Measurements from ENCODE around the gene BAZ1B. TPM values are rescaled to one million over a fixed set of nuclear protein-coding genes. Genes with fewer than 3 reads are reported as not detected.

BAZ1B gene
- total and polyA plus RNA-seq, 9 of the 15 experiments (the other 6 are each of a cell fraction or from before 2014, with no cell fraction given) = 15.0 to 134 (median 79.5) TPM

- TF ChIP-seq DPF2 (IDR thresholded peaks at IDR 0.05) = peak; percentile 75
- TF ChIP-seq ZFP36 (IDR thresholded peaks at IDR 0.05; ENCODE audit: low read depth, low read length, partially characterized antibody) = no peak
- no peak for TF ChIP-seq ZBTB2 (IDR thresholded peaks at IDR 0.05)
- peak; percentile 70 for TF ChIP-seq ZNF316 (IDR thresholded peaks at IDR 0.05)
- TF ChIP-seq ATF4 (CRISPR knock-in tag; IDR thresholded peaks at IDR 0.05) = no peak
- TF ChIP-seq CHD2 (IDR thresholded peaks at IDR 0.05; ENCODE audit: low read depth, low read length) = no peak
- peak; percentile 75; the same call in 1 of the 2 replicates for TF ChIP-seq JUND (IDR thresholded peaks at IDR 0.05; ENCODE audit: borderline replicate concordance, low read depth, low read length)
- peak; percentile 79; the same call in 2 of the 3 replicates for TF ChIP-seq JUND (tag; IDR thresholded peaks at IDR 0.05; ENCODE audit: borderline replicate concordance, low read depth, low read length)
- no peak for TF ChIP-seq ZNF408 (CRISPR knock-in tag; IDR thresholded peaks at IDR 0.05; ENCODE audit: low read depth)
- TF ChIP-seq CEBPG (CRISPR knock-in tag; IDR thresholded peaks at IDR 0.05) = peak; percentile 52; the same call in 1 of the 2 replicates
- TF ChIP-seq CEBPG (tag; conservative IDR thresholded peaks at IDR 0.05 in 1 of 2, IDR thresholded peaks at IDR 0.05 in 1 of 2) = no peak
- TF ChIP-seq ELK3 (CRISPR knock-in tag; IDR thresholded peaks at IDR 0.05) = no peak
- peak; percentile 64 for TF ChIP-seq C11orf30 (IDR thresholded peaks at IDR 0.05; ENCODE audit: low read depth)
- TF ChIP-seq PATZ1 (CRISPR knock-in tag; IDR thresholded peaks at IDR 0.05; ENCODE audit: borderline replicate concordance) = no peak
- no peak for TF ChIP-seq TAF7 (tag; IDR thresholded peaks at IDR 0.05)
- TF ChIP-seq CEBPB (tag; IDR thresholded peaks at IDR 0.05) = peak; percentile 36; the same call in 1 of the 2 replicates
- 0 out of 2 replicates have a peak, but pooled peaks have one; percentile 35 for TF ChIP-seq HMGXB4 (CRISPR knock-in tag; IDR thresholded peaks at IDR 0.05)
- no peak for TF ChIP-seq LEF1 (IDR thresholded peaks at IDR 0.05)
- TF ChIP-seq NR2F6 (CRISPR knock-in tag; IDR thresholded peaks at IDR 0.05) = no peak
Measured at GRCh38 chr7:73560109-73560835, 38.2 kb upstream of the BAZ1B start (continued).
